DMS 273 treated with DMSO at 0.1 percent for 48 hours (cell line): ENCODE results near the gene NOX3.

Source experiments
- DNase-seq: peaks from one replicate; lab custom pipeline; 2025; lab: John Stamatoyannopoulos, UW

Gene NOX3

DNA sequence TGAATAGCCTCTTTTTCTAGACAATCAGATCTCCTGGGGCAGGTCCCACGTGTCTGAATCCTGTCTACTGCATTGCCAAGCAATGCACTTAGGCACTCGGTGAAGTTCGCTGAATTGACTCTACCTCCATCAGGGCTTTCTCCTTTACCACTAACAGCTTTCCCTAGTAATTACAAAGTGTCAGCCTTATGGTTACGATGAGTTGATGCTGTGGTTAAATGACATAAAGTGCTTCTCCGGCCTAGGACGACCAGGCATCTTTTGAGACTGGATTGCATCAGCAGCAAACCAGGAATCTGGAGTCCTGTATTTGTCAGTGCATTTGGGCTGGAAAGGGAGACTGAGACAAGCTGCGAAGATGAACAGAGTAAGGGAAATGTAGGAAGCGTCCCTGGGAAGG lies 21.5 kb downstream of the NOX3 start:
- no peak for DNase-seq

DNA sequence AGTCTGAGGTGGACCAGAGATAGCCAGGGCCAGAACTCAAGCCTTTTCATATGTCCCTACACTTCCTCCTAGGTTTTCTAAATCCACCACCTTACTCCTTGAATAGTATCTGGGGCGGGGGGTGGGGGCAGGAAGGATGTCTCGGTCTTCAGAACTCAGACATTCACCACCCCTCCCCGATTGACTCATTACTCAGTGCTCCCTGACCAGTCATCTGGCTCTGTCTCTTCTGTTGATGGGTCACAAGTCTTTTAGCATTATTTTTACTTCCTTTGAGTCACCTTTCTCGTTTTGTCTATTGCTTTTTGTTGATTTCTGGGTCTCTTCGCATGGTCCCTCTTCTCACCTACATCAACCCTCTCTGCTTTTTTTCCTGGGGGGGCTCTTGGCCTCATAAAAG lies 23.3 kb downstream of the NOX3 start:
- no peak for DNase-seq

DNA sequence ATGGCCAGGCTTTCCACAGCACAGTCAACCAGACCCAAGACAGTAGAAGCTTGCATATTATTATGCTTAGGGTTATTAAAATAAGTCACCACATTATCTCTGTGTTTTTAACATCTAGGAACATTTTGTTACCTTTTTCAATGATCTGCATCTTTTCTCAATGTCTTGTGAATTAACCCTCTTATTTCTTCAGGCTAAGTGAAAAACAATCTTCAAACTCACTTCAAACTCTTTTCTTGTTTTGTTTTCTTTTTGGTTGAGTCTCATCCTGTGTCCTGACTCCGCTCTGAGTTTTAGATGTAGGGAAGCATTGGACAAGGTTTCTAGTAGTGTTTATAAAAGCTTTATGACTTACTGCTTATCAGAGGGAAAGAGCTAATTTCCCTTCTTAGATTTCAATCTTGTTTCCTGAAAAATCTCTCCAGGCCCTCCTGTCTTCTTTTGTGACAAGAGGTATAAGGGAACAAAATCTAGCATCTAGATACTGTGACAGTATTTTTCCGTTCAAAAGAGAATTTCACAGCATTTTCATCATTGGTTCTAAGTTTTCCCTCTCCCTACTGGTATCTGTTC lies 26.2 kb downstream of the NOX3 start:
- no peak for DNase-seq

GRCh38 chr6:155426408-155426945 lies 29.2 kb downstream of the NOX3 start:
- no peak for DNase-seq

- no peak for DNase-seq
Measured at GRCh38 chr6:155424181-155424580, 31.5 kb downstream of the NOX3 start.

DNA sequence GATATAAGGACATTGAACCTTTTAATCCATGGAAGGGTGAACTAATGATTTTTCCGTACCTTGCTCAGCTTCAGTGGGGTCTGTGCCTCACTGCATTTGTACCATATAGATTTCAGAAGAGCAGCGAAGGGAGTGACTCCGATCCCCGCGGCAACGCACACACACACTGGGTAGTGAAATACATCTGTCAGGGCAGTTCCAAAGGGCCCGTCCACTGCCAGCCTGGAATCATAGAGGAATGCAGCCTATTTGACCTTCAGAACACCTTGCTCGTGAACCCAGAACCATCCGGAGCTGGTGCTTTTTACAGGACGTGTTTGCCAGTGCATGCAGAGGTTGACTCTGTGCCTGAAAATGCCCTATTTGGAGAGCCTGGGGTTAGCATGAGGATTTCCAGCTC lies 33.0 kb downstream of the NOX3 start:
- DNase-seq: no peak

DNA sequence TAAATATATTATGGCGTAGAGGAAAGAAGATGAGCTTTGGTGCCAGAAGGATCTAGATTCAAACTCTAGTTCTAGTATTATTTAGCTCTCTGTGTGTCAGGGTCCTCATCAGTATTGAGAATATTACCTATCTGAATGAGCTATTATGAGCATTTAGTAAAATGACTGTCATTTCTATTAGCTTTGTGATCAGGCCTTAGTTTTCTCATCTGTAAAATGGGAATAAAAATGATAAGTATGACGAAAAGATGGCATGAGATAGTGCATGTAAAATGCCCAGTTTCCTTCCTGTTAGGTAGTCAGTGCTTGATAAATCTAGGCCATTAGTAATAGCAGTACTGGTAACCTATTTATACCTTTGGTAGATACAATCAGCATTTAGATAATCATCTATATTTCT lies 35.1 kb downstream of the NOX3 start:
- no peak for DNase-seq

GRCh38 chr6:155419161-155419560 lies 36.5 kb downstream of the NOX3 start:
- no peak for DNase-seq

DNA sequence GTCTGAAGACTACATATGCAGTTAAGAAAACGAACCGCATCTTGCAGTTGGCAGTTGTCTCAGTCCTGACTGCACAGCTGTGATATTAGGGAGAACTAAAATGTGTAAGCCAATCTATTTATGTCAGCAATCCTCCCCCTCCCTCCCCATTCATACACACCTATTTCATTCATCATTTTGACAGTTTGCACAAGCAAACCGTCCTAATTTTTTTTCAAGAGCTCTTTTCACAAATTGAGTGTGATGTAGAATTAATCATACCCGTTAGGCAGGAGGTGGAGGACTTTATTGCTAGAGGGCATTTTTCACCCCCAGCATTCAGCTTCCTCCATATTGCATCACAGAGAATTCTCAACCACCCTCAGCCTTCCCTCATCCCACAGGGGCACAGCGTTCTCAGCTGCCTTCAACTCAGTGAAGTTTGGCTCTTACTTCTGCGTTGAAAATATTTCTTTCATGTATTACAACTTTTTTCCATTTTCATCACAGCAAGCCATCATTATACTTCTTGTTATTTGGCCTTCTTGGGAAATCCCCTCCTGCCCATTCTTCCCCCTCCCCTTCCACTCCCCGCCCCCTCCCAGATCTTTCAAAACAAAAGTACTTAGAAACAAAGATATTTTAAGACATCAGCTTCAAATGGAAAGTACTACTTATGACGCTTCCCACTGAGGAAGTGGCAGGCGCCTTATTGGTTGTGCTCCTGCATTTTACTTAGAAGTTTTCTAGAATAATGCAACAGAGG lies 37.5 kb downstream of the NOX3 start:
- DNase-seq: no peak

- DNase-seq: no peak
Measured at GRCh38 chr6:155417454-155417853, 38.2 kb downstream of the NOX3 start.

- DNase-seq: no peak
Measured at GRCh38 chr6:155415953-155416352, 39.7 kb downstream of the NOX3 start.

GRCh38 chr6:155414049-155414448 lies 41.6 kb downstream of the NOX3 start:
- no peak for DNase-seq

DNA sequence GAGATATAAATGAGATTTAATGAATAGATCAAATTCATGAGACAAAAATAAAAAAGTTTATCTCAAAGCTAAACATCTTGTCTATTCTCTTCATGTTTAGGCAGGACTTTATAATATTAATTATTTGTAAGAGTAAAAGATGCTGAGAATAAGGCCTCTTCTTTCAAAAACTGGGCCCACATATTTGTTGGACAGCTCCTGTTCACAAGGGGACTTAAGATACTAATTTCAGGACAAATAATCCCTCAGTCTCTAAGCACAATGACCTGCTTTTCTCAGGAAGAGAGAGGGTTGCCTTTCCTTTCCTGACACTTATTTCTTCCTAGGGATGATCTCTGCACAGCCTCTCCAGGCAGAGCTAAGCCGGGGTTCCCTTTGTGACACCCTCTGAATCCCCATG lies 43.3 kb downstream of the NOX3 start:
- DNase-seq: no peak

GRCh38 chr6:155411154-155412052 lies 44.2 kb downstream of the NOX3 start:
- no peak for DNase-seq

GRCh38 chr6:155409391-155409790 lies 46.2 kb downstream of the NOX3 start:
- DNase-seq: no peak

- DNase-seq: no peak
Measured at GRCh38 chr6:155408981-155409380, 46.7 kb downstream of the NOX3 start.

DNA sequence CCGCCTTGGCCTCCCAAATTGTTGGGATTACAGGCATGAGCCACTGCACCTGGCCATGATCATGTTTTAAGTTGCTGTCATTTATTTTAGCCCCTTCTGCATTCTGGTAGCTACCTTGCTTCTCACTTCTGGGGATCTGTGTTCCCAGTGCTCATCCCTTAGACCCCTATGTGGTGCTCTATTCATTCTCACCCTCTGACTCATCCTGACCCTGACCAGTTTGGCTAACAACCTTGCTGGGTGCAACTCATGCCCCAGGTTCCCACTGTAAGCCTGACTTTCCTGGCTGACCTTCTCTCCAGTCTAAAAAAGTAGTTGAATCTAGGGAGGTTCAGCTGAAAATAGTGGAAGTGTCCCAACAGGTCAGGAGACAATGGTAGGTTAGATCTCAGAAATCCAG lies 47.4 kb downstream of the NOX3 start:
- no peak for DNase-seq

DNA sequence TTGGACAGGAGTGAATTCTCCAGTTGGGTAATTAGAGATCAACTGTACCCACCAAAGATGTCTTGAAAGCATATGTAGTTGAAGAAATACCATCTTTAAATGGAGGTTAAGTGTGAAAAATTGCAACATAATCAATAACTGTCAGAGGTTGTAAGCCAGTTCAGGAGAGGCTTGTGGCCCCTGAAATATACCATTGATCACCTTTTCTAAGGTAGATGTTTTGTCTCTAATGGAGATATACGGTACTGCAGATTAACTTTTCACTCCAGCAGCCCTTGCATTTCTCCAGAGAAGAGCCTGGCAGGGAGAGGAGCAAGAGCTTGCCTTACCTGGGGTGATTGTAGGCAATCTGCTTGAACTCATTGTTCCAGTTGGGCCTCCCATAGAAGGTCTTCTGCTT lies 48.8 kb downstream of the NOX3 start:
- no peak for DNase-seq

DNA sequence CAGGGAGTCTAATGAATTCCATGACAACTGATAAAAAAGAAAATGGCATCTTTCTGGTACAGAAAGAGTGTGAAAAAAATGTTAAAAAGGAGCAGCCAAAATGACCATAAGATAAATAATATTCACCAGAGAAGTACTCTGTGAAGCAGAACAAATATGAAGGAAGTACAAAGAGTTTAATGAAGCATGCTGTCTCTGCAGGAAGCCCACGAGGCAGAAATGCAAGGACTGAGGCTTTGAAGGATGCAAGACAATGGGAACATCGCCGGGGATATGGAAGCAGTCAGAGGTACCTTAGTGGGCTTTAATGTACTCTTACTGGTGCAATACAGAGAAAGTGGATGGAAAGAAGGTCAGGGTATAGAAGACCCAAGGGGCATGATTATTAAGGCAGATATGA lies 50.7 kb downstream of the NOX3 start:
- DNase-seq: no peak

DNA sequence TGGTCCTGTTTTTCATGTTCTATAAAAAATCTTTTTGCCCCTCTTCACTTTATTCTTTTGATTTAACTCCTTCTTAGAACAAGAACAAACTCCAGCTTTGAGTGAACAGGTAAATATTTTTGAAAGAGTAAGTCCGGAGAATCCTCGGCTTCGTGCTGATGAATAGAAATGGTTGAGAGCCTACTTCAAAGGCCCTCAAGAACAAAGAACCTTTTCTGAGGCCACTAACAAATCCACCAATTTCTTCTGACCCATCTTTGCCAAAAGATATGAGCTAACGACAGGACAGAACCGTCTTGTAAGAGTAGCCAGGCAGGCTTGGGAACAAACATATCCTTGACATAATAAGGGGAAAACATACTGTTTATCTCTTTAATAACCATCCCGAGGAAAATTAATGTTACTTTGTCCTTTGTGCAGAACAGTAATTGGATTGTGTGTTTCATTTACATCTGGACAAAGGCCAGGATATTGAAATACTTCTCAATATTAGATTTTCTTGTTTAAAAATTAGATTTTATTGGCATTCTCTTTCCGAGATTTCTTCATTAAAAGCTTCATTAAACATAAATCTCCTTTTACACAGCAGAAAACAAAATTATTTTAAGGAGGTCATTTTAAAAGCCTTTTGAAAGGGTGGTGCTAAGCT lies 52.9 kb downstream of the NOX3 start:
- no peak for DNase-seq

- DNase-seq: no peak
Measured at GRCh38 chr6:155400654-155400965, 55.0 kb downstream of the NOX3 start.
